ENCODE data around the gene KREMEN1. TPM values are rescaled to one million over a fixed set of nuclear protein-coding genes. Genes with fewer than 3 reads are reported as not detected.

KREMEN1 gene
- polyA plus RNA-seq, 1 of the 3 experiments (the other 2 are of a cell fraction) = 10.0 TPM

DNA sequence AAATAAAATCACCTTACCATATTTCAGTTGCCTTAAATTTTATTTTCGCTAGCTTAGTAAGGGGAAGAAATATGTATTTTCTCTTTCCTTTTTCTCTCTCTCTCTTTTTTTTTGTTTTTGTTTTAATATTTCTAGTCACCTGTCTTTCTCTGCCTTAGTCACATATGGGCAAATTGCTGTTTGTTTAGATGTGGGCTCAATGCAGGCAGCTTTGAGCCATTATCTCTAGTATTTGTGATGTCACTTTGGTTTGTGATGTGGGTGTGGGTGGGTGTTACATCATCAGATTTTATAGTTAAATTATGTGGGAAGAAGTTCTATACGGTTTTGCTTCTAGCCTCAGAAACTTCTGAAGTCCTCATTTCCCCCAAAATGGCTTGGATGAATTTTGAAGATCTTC lies 11.1 kb upstream of the KREMEN1 start, which contains the start of gene C22orf31:
Gene C22orf31 (minus strand): TSS at position 59 of the 400 bp plus-strand sequence. CDS start 39 bp downstream, at position 20.
- Histone ChIP-seq H3K27me3 (ENCODE audit: insufficient read depth) (no peaks in the 10 kb centered on the region), H3K4me1 (ENCODE audit: control insufficient read depth in 1 of 2, insufficient read depth in 2 of 2, low read depth in 1 of 2, low read length in 1 of 2) (no peaks in the 10 kb centered on the region; a peak in 1 of 4 replicates), H3K9me3 (no peaks in the 10 kb centered on the region), H3K4me2 (no peak within 1 kb of the TSS), H3K27ac (ENCODE audit: low read depth in 2 of 2, low read length in 1 of 2) (no peak within 1 kb of the TSS), H3K9me2 (no peaks in the 10 kb centered on the region), H3F3A (replicated peaks; ENCODE audit: insufficient read depth) (peaks cover 4% of the 10 kb centered on the region), H3K79me2 (ENCODE audit: insufficient read depth) (no peaks in the 10 kb centered on the region), H3K9ac (no peak within 1 kb of the TSS), H2AFZ (ENCODE audit: low read depth) (no peak within 1 kb of the TSS), H3K4me3 (ENCODE audit: low read depth in 2 of 2, low read length in 1 of 2) (no peak within 1 kb of the TSS), H4K20me1 (ENCODE audit: insufficient read depth) (no peaks in the 10 kb centered on the region), H3K36me3 (replicated peaks in 1 of 2; ENCODE audit: control insufficient read depth in 1 of 2, insufficient read depth in 2 of 2, low read length in 1 of 2) (no peaks in the 10 kb centered on the region)
- WGBS (ENCODE audit: low lambda C conversion rate) = 76% methylated on average over 2 of the region's 2 CpGs
- ChIA-PET POLR2A (no interaction called here), CTCF (interaction anchor here (1.3 kb wide), 1 partner anchor 21 kb away, joined by 4 read pairs; no protein-coding TSS in a partner anchor)
- TF ChIP-seq JUND (IDR thresholded peaks at IDR 0.05) (no peak), RCOR1 (IDR thresholded peaks at IDR 0.05; ENCODE audit: low read length) (no peak), RXRA (IDR thresholded peaks at IDR 0.05; ENCODE audit: borderline replicate concordance, low read depth) (no peak), CHD2 (IDR thresholded peaks at IDR 0.05; ENCODE audit: low read length, partially characterized antibody) (no peak), TCF12 (IDR thresholded peaks at IDR 0.05) (no peak), RAD21 (IDR thresholded peaks at IDR 0.05; ENCODE audit: low read length) (no peak), SMC3 (IDR thresholded peaks at IDR 0.05; ENCODE audit: low read depth, low read length) (no peak)
- TF ChIP-seq, protein P1, sequence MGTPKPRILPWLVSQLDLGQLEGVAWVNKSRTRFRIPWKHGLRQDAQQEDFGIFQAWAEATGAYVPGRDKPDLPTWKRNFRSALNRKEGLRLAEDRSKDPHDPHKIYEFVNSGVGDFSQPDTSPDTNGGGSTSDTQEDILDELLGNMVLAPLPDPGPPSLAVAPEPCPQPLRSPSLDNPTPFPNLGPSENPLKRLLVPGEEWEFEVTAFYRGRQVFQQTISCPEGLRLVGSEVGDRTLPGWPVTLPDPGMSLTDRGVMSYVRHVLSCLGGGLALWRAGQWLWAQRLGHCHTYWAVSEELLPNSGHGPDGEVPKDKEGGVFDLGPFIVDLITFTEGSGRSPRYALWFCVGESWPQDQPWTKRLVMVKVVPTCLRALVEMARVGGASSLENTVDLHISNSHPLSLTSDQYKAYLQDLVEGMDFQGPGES (IDR thresholded peaks at IDR 0.05; ENCODE audit: low read depth, low read length) = no peak
- TF ChIP-seq, protein P2, sequence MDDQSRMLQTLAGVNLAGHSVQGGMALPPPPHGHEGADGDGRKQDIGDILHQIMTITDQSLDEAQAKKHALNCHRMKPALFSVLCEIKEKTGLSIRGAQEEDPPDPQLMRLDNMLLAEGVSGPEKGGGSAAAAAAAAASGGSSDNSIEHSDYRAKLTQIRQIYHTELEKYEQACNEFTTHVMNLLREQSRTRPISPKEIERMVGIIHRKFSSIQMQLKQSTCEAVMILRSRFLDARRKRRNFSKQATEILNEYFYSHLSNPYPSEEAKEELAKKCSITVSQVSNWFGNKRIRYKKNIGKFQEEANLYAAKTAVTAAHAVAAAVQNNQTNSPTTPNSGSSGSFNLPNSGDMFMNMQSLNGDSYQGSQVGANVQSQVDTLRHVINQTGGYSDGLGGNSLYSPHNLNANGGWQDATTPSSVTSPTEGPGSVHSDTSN (IDR thresholded peaks at IDR 0.05) = no peak
- TF ChIP-seq, protein P3, sequence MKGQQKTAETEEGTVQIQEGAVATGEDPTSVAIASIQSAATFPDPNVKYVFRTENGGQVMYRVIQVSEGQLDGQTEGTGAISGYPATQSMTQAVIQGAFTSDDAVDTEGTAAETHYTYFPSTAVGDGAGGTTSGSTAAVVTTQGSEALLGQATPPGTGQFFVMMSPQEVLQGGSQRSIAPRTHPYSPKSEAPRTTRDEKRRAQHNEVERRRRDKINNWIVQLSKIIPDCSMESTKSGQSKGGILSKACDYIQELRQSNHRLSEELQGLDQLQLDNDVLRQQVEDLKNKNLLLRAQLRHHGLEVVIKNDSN (IDR thresholded peaks at IDR 0.05; ENCODE audit: borderline replicate concordance, low read depth) = no peak
- DNase-seq = no peak

DNA sequence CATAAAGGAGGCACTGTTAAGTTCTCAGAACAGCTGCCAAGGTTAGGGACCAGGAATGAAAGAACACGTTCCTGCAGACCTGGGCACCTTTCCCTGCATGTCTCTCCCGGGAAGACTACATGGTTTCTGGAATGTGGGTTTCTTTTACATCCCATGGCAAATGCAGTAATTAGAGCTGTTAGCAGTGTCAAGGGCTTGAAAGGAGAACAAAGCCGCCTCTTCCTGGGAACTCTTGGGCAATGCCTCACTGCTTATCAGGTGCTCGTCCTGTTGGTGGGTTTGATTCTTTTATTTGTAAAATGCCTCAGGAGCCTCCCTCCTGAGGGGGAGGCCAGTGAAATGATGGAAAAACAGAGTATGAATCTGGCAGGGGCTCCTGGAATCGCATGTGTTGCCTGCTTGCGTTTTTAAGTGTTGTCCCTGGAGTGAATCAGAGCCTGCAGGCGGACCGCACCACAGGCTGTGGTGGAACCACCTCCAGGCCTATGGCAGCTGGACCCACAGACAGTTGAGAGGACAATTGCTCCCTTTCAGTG lies 10.5 kb upstream of the KREMEN1 start:
- H2AFZ ChIP-seq (ENCODE audit: low read depth) = no peak overlapping the region
- no peaks in the 10 kb centered on the region for H4K20me1 ChIP-seq (ENCODE audit: insufficient read depth)
- ChIA-PET POLR2A (no interaction called here), CTCF (interaction anchor here (1.3 kb wide), 1 partner anchor 21 kb away, joined by 4 read pairs; no protein-coding TSS in a partner anchor)
- H3K9me3 ChIP-seq = no peaks in the 10 kb centered on the region
- H3K36me3 ChIP-seq (replicated peaks in 1 of 2; ENCODE audit: control insufficient read depth in 1 of 2, insufficient read depth in 2 of 2, low read length in 1 of 2) = no peaks in the 10 kb centered on the region
- H3F3A ChIP-seq (replicated peaks; ENCODE audit: insufficient read depth) = no peaks in the 10 kb centered on the region
- no peaks in the 10 kb centered on the region for H3K27me3 ChIP-seq (ENCODE audit: insufficient read depth)
- H3K9me2 ChIP-seq = no peaks in the 10 kb centered on the region
- 72% methylated on average over 4 of the region's 8 CpGs for WGBS (ENCODE audit: low lambda C conversion rate)
- H3K79me2 ChIP-seq (ENCODE audit: insufficient read depth) = no peaks in the 10 kb centered on the region
- no peak overlapping the region for H3K9ac ChIP-seq
- no peak for TF ChIP-seq GATA2 (CRISPR knock-in tag; IDR thresholded peaks at IDR 0.05)
- TF ChIP-seq TAF1 (IDR thresholded peaks at IDR 0.05; ENCODE audit: borderline replicate concordance, low read depth, low read length) = no peak
- no peak for TF ChIP-seq GABPA (IDR thresholded peaks at IDR 0.05; ENCODE audit: low read depth)
- TF ChIP-seq EZH2phosphoT487 (IDR thresholded peaks at IDR 0.05; ENCODE audit: borderline replicate concordance, low read depth) = no peak
- TF ChIP-seq JUND (IDR thresholded peaks at IDR 0.05) = no peak
- TF ChIP-seq FOXM1 (IDR thresholded peaks at IDR 0.05; ENCODE audit: low read depth) = no peak
- TF ChIP-seq FOSL2 (IDR thresholded peaks at IDR 0.05; ENCODE audit: borderline replicate concordance, low read depth) = no peak
- TF ChIP-seq MEF2A (IDR thresholded peaks at IDR 0.05; ENCODE audit: borderline replicate concordance, low read depth) = no peak
- TF ChIP-seq NRF1 (IDR thresholded peaks at IDR 0.05; ENCODE audit: low read depth, low read length) = no peak
- no peak for TF ChIP-seq ELF1 (IDR thresholded peaks at IDR 0.05)
- TF ChIP-seq RAD21 (IDR thresholded peaks at IDR 0.05; ENCODE audit: low read length) = no peak
- TF ChIP-seq CHD2 (IDR thresholded peaks at IDR 0.05; ENCODE audit: low read length, partially characterized antibody) = no peak
- H3K4me3 ChIP-seq (ENCODE audit: low read depth in 2 of 2, low read length in 1 of 2) = no peak overlapping the region
- no peak overlapping the region for H3K4me2 ChIP-seq
- H3K4me1 ChIP-seq (ENCODE audit: control insufficient read depth in 1 of 2, insufficient read depth in 2 of 2, low read depth in 1 of 2, low read length in 1 of 2) = no peaks in the 10 kb centered on the region; a peak in 1 of 4 replicates
- H3K27ac ChIP-seq (ENCODE audit: low read depth in 2 of 2, low read length in 1 of 2) = no peak overlapping the region
- no peak for DNase-seq
